Astrocyte (in vitro differentiated cells and primary cell): ENCODE data around the gene SLC47A2.

Experiments used
- EZH2 ChIP-seq: IDR thresholded peaks from 2 replicates; pipeline ENCODE4 v1.6.1; 2012; ENCODE audit warnings: mild to moderate bottlenecking, low read length, inconsistent platforms; ENCODE audit not compliant: insufficient read depth
- TF ChIP-seq, protein P1 (sequence below): IDR thresholded peaks from 2 replicates; pipeline ENCODE4 v1.5.1; 2011; ENCODE audit warnings: low read depth, mild to moderate bottlenecking, inconsistent platforms, low read length, moderate library complexity; ENCODE audit not compliant: insufficient read depth

DNA sequence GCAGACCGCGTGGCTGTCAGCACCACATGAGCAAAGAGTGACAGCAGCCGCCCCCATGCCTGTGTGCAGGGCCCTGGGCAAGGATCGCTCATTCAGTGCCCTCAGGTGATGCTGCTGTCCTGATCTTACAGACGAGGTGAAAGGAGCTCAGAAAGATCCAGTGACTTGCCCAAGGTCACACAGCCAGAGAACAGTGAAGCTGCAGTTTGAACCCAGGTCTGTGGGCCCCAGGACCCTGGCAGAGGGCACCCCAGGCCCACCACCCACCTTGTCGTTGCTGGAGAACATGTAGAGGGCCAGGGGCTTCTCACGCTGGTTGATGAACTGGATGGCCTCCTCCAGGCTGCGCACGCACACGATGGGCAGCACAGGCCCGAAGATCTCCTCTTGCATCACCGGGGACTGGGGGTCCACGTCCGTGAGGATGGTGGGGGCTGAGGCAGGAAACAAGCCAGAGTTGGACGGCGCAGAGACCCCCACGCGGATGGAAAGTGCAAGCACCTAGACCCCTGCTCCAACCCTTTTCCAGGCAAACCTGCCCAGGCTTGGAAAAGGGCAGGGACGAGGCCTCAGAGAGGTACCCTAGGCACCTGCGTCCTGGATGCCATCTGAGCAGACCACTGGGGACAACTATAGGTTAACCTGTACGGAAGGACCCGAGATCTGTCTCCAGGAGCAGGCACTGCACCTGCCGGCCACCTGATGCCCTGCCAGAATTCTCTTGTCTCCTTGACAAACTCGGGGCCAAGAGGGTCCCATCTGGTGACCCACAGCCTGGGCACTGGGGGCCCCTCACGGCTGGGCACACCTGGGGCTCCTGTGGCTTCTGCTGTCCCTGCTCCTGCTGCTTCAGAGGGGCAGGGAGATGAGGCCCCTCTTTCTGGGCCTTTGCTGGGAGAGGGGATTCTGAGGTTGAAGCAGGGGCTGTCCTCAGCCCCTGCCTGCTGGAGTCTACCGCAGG, 23.1 kb upstream of the SLC47A2 start:
- TF ChIP-seq EZH2 = no peak
- TF ChIP-seq, protein P1, sequence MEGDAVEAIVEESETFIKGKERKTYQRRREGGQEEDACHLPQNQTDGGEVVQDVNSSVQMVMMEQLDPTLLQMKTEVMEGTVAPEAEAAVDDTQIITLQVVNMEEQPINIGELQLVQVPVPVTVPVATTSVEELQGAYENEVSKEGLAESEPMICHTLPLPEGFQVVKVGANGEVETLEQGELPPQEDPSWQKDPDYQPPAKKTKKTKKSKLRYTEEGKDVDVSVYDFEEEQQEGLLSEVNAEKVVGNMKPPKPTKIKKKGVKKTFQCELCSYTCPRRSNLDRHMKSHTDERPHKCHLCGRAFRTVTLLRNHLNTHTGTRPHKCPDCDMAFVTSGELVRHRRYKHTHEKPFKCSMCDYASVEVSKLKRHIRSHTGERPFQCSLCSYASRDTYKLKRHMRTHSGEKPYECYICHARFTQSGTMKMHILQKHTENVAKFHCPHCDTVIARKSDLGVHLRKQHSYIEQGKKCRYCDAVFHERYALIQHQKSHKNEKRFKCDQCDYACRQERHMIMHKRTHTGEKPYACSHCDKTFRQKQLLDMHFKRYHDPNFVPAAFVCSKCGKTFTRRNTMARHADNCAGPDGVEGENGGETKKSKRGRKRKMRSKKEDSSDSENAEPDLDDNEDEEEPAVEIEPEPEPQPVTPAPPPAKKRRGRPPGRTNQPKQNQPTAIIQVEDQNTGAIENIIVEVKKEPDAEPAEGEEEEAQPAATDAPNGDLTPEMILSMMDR = no peak
